ENCODE measurements around the gene MEST.
"Not testable (repeated sequence)": the region's sequence is repeated elsewhere in the genome, so short reads cannot be mapped to it uniquely, and the experiment has no call there.

DNA sequence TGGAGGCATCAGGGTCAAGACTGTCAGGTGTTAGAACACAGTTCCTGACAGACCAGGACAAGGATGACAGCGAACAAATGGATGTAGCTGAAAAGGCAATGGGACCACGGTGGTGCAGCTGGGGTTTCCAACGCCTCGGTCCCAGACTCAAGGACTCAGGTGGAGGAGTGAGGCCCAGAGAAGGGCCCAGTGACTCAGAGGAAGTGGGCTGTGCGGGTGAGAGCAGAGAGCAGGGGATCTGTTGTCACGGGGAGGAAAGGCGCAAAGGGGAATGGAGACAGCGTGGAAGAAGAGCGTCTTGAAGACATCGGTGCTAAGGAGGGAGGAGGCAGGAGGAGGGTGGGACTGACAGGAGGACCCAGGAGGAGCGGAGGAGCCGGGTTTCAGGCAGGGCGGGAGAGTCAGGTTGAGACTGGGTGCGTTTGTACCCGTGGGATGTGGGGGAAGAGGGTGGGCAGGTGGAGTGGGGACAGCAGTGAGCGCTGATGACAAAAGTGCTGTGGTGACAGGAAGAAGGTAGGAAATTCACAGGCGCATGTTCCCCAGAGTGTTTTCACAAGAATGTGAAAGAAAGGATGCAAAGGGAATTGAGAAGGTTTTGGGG, 36.0 kb downstream of the MEST start:
- not testable (repeated sequence) for TF ChIP-seq REST (IDR thresholded peaks at IDR 0.05; ENCODE audit: insufficient read depth in 1 of 2, low read depth in 2 of 2, low read length in 1 of 2); POLR2AphosphoS5 (IDR thresholded peaks at IDR 0.05; ENCODE audit: low read depth, low read length); TCF7L2 (IDR thresholded peaks at IDR 0.05; ENCODE audit: low read depth, low read length); SIN3A (IDR thresholded peaks at IDR 0.05; ENCODE audit: borderline replicate concordance, insufficient read depth, low read depth, low read length)
- TF ChIP-seq, protein P1, sequence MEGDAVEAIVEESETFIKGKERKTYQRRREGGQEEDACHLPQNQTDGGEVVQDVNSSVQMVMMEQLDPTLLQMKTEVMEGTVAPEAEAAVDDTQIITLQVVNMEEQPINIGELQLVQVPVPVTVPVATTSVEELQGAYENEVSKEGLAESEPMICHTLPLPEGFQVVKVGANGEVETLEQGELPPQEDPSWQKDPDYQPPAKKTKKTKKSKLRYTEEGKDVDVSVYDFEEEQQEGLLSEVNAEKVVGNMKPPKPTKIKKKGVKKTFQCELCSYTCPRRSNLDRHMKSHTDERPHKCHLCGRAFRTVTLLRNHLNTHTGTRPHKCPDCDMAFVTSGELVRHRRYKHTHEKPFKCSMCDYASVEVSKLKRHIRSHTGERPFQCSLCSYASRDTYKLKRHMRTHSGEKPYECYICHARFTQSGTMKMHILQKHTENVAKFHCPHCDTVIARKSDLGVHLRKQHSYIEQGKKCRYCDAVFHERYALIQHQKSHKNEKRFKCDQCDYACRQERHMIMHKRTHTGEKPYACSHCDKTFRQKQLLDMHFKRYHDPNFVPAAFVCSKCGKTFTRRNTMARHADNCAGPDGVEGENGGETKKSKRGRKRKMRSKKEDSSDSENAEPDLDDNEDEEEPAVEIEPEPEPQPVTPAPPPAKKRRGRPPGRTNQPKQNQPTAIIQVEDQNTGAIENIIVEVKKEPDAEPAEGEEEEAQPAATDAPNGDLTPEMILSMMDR (IDR thresholded peaks at IDR 0.05) = not testable (repeated sequence)
